ACHN (cell line): ENCODE results near the gene RAB31.

ENCODE experiments used
- DNase-seq: peaks from one replicate; pipeline ENCODE4 v3.0.0-alpha.2; 2015
- in situ Hi-C: cut with HindIII; loops from 2 replicates; pipeline ENCODE4 v1.10.0; 2017; ENCODE audit warnings: low sequenced_read_pairs, low pct_ligation_motif_present, low pct_unique_long_range_greater_than_20kb

RAB31 gene

DNA sequence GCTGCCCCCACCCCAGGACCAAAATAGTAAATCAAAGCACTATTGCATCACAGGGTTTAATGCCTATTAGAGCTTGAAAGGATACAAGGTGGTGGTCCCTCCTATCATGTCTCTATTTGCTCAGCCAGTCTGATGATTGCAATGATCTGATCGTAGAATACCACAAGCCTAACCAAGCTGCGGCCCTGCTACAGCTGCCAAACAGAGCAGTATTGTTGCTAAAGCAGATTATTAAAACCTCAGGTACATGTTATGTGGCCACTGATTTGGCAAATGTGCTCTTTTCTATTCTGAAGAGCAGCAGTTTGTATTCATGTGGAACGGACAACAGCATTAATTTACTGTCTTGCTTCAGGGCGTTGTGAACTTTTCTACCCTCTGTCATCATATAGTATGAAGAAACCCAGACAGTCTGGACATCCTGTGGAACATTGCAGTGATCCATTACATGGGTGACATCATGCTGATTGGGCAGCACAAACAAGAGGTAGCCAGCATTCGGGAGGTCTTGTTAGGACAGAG is 197.4 kb downstream of the RAB31 start:
- in situ Hi-C loops = no loop called here
- DNase-seq = no peak

DNA sequence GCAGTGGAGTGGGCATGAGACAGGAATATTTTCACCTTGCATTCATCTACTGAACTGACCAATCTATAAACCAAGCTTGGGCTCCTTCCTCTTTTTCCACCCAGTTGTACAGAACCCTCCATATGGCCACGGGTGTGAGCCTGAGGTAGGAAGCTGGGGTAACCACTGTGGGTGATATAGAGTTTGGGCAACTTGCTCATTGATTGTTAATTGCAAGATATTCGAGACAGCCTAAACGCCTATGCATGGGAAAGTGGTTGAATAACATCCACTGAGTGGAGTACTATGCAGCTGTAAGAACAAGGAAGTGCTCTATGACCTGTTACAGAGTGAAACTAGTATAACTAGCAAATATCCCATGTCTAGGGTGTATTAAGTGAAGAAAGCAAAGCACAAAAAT is 198.4 kb downstream of the RAB31 start:
- no peak for DNase-seq
- in situ Hi-C loops = no loop called here

DNA sequence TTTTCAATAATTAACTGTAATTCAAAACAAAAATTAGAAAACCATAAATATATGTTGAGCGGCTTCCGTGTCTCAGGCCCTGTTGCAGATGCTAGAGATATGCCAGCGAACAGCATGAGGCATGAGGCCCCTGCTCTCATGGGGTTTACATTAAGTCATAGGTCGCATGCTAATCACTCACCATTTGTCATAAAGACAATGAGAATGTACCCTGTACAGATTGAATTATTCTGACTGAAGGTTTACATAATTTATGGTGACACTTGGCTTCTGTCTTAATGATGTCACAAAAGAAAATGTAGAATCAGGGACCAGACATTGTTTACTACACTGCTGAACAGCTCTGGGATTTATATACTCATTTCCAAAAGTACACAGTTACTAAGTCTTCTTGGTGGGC is 199.8 kb downstream of the RAB31 start:
- DNase-seq = no peak
- in situ Hi-C loops = no loop called here

DNA sequence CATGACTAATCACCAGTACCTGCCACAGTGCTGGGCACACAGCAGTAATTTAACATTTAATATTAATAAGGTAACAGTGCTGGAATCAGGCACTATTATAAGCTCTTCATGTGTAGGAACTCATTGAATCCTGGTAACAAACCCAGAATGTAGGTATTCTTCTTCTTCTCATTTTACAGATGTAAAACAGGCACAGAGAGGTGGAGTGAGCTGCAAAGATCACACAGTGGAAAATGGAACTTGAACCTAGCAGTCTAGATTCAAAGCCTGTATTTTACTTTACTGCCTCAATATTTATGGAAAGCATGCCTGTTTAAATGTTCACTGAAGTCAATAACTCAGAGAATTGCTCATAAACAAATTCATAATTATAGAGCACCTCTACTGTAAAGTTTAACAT is 202.0 kb downstream of the RAB31 start:
- in situ Hi-C loops = no loop called here

DNA sequence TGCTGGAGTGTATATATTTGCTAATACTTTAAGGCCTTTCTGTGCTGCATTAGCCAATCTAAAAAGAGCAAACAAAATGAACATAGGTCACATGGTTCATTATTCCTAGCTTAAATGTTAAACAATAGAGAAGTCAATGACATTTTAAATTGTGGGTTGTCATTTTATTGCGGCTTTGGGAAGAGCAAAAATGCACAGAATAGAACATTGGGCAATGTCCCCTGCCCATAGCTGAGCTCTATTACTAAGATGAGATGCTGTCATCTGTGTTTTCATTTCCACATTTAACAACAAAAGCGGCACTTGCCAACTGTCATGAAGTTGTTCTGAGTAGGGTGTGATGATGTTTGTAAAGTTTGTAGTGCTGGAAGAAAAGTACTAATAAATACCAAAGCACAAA is 202.6 kb downstream of the RAB31 start:
- no peak for DNase-seq
- in situ Hi-C loops = no loop called here

More for the DNA sequence above, 202.0 kb downstream of the RAB31 start:
- DNase-seq = no peak

DNA sequence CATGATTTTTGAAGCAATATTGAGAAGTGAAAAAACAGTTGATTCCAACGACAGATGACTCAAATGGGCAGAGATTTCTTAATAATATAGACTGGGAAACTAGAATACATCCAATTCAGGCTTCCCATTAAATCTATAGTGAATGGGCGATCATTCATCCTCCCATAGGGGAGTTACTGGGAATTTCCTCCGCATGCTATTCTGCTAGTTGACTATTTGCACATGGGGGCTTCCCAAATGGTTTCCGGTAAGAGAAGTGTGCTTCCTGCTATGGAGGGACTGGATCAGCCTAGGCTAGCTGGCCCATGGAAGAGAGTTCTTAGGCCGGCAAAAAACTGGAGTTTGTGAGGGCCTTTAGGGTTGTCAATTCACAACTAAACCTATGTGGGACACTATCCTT is 203.1 kb downstream of the RAB31 start:
- in situ Hi-C loops = no loop called here
- no peak for DNase-seq
